AG04450 (cell line): ENCODE results near the gene BAG3. TPM values are rescaled to one million over a fixed set of nuclear protein-coding genes. Genes with fewer than 3 reads are reported as not detected.
A peak's percentile ranks its signal among the peaks of the same experiment; 100 is the strongest.

Source experiments
- CTCF ChIA-PET: fragments of 300-600, 350-600 bp; formaldehyde crosslinking; extraction: SDS; loops from one replicate; lab custom pipeline; 2022; ENCODE audit warnings: antibody characterized with exemption, inconsistent platforms; lab: Charles Lee
- POLR2A ChIA-PET: fragments of 350-600 bp; formaldehyde crosslinking; extraction: SDS; loops from one replicate; lab custom pipeline; 2021; ENCODE audit warnings: antibody characterized with exemption, inconsistent platforms; lab: Yijun Ruan, JAX
- DNase-seq: peaks from one replicate; pipeline ENCODE4 v3.0.0-alpha.2; 2011; ENCODE audit warnings: low read depth, low spot score
- H3K27ac ChIP-seq: one replicate; pipeline ENCODE4 v1.5.1; 2012; ENCODE audit warnings: low read depth, low read length, control low read depth
- H3K27me3 ChIP-seq: one replicate; pipeline ENCODE4 v1.6.0; 2012; ENCODE audit warnings: low read length; ENCODE audit not compliant: control insufficient read depth, insufficient read depth
- H3K4me3 ChIP-seq: 2 replicates; pipeline ENCODE4 v1.5.1; 2011; ENCODE audit warnings: mild to moderate bottlenecking, low read depth, low read length, control low read depth
- H3K9me3 ChIP-seq: 2 replicates; pipeline ENCODE4 v1.5.1; 2012; ENCODE audit warnings: low read length; ENCODE audit not compliant: control insufficient read depth, insufficient read depth
- CTCF ChIP-seq: IDR thresholded peaks from 2 replicates; pipeline ENCODE4 v1.5.1; 2011; ENCODE audit warnings: low read depth, low read length, control low read depth, inconsistent platforms
- polyA plus RNA-seq: library from polyadenylated mRNA; depleted of rRNA; stranded (reverse); fragments of >200 nt; gene quantifications from 2 replicates; pipeline ENCODE4 v1.2.3, GENCODE V29; 2011

The BAG3 gene
- polyA plus RNA-seq, 1 experiment: 12.7 TPM

- peak; percentile 42 for TF ChIP-seq CTCF
- H3K4me3 ChIP-seq: peak overlapping the region; percentile 92
- H3K9me3 ChIP-seq: no peaks in the 10 kb centered on the region
- peak; percentile 34 for DNase-seq
- ChIA-PET POLR2A (interaction anchor here (0.9 kb wide), 1 partner anchor 58 kb away, joined by 3 read pairs; no protein-coding TSS in a partner anchor), CTCF (interaction anchor here (0.9 to 1.3 kb wide), 3 partner anchors 50 to 453 kb away, joined by 4 read pairs; partner anchors contain the start of gene INPP5F)
- no peaks in the 10 kb centered on the region for H3K27me3 ChIP-seq
- peak overlapping the region; percentile 42 for H3K27ac ChIP-seq
These were observed 1.2 kb downstream of the BAG3 start for GRCh38 chr10:119652361-119652730.

- ChIA-PET CTCF (interaction anchor here (0.5 to 1.3 kb wide), 5 partner anchors 33 to 515 kb away, joined by 3 to 8 read pairs (median 4); partner anchors contain the start of gene INPP5F), POLR2A (interaction anchor here (0.6 to 0.9 kb wide), 2 partner anchors 59 to 530 kb away, joined by 3 to 7 read pairs; no protein-coding TSS in a partner anchor)
- no peaks in the 10 kb centered on the region for H3K9me3 ChIP-seq
- H3K4me3 ChIP-seq: peak overlapping the region; percentile 92
- no peak for DNase-seq
- no peak overlapping the region for H3K27ac ChIP-seq
- H3K27me3 ChIP-seq: no peaks in the 10 kb centered on the region
- TF ChIP-seq CTCF: no peak
These were observed 2.0 kb downstream of the BAG3 start for GRCh38 chr10:119653209-119653608.

- Histone ChIP-seq H3K27ac (no peak overlapping the region), H3K27me3 (no peaks in the 10 kb centered on the region), H3K9me3 (no peaks in the 10 kb centered on the region), H3K4me3 (peak overlapping the region; percentile 92)
- ChIA-PET POLR2A (interaction anchor here (0.6 to 2.3 kb wide), 2 partner anchors 10 to 530 kb away, joined by 6 to 7 read pairs; no protein-coding TSS in a partner anchor), CTCF (interaction anchor here (0.9 kb wide), 2 partner anchors 10 to 455 kb away, joined by 3 read pairs; no protein-coding TSS in a partner anchor)
- no peak for TF ChIP-seq CTCF
- DNase-seq: no peak
These were observed 2.7 kb downstream of the BAG3 start for GRCh38 chr10:119653916-119654315.

GRCh38 chr10:119654540-119654939 lies 3.4 kb downstream of the BAG3 start:
- Histone ChIP-seq H3K27ac (peak overlapping the region; percentile 80), H3K9me3 (no peaks in the 10 kb centered on the region), H3K4me3 (peak overlapping the region; percentile 46), H3K27me3 (no peaks in the 10 kb centered on the region)
- no peak for DNase-seq
- CTCF ChIA-PET: interaction anchor here (0.9 kb wide), 2 partner anchors 9 to 455 kb away, joined by 3 read pairs; no protein-coding TSS in a partner anchor
- POLR2A ChIA-PET: interaction anchor here (2.3 kb wide), 1 partner anchor 9 kb away, joined by 6 read pairs; no protein-coding TSS in a partner anchor
- no peak for TF ChIP-seq CTCF

- Histone ChIP-seq H3K4me3 (peak overlapping the region; percentile 46), H3K27ac (peak overlapping the region; percentile 80), H3K9me3 (peaks cover 4% of the 10 kb centered on the region; the same call in 1 of the 2 replicates), H3K27me3 (no peaks in the 10 kb centered on the region)
- ChIA-PET POLR2A (interaction anchor here (2.3 kb wide), 1 partner anchor 8 kb away, joined by 6 read pairs; no protein-coding TSS in a partner anchor), CTCF (interaction anchor here (1.0 kb wide), 1 partner anchor 206 kb away, joined by 3 read pairs; no protein-coding TSS in a partner anchor)
- DNase-seq: peak; percentile 30
- TF ChIP-seq CTCF: no peak
These were observed 4.4 kb downstream of the BAG3 start for GRCh38 chr10:119655566-119656001.
